AG09319 (cell line): Measurements from ENCODE around the gene RGMA.

Experiments
- DNase-seq: peaks from one replicate; pipeline ENCODE4 v3.0.0-alpha.2; 2010; ENCODE audit warnings: low read depth; ENCODE audit errors: extremely low read depth
- CTCF ChIP-seq: IDR thresholded peaks from 2 replicates; pipeline ENCODE4 v1.5.1; 2011; ENCODE audit warnings: low read depth, mild to moderate bottlenecking, inconsistent platforms, low read length, moderate library complexity

The RGMA gene

GRCh38 chr15:93046721-93047120, 42.3 kb downstream of the RGMA start:
- DNase-seq, result no peak
- TF ChIP-seq CTCF, result no peak

DNA sequence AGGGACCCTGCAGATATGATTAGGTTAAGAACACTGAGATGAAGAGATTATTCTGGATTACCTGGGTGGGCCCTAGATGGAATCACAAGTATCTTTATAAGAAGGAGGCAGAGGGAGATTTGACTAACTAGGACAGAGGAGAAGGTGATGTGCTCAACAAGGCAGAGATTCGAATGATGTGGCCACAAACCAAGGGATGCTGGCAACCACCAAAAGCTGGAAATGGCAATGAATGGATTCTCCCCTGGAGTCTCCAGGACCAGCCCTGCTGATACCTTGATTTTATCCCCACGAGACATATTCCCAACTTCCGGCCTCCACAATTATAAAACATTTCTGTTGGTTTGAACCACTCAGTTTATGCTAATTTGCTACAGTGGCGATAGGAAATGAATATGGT, 42.9 kb downstream of the RGMA start:
- DNase-seq, result no peak
- no peak for TF ChIP-seq CTCF

DNA sequence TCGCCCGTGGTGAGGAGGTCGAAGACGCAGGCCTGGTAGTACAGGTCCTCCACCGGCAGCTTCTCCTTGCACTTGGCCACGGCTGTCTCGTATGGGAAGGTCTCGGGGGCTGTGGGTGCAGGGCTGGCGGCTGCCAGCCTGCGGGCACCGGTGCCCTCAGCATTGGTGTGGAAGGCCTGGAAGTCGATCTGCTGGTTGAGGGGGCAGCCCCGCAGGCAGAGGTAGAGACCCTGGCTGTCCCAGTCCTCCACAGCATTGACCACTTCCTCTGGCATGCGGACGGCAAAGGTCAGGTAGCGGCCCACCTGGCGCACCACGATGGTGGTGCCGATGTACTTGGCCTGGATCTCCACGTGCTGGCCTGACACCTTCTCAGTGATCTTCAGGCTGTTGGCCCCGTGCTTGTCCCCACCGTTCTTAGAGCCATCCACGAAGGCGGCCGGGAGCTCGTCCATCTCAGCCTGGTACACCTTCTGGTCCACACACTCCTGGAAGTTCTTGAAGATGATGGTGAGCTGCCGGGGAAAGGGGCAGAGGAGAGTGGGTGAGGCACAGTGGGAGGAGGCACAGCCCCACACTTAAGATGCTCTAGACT, 43.7 kb downstream of the RGMA start:
- no peak for DNase-seq
- TF ChIP-seq CTCF, result no peak

GRCh38 chr15:93044301-93045190, 44.5 kb downstream of the RGMA start:
- DNase-seq, result no peak
- TF ChIP-seq CTCF, result no peak

DNA sequence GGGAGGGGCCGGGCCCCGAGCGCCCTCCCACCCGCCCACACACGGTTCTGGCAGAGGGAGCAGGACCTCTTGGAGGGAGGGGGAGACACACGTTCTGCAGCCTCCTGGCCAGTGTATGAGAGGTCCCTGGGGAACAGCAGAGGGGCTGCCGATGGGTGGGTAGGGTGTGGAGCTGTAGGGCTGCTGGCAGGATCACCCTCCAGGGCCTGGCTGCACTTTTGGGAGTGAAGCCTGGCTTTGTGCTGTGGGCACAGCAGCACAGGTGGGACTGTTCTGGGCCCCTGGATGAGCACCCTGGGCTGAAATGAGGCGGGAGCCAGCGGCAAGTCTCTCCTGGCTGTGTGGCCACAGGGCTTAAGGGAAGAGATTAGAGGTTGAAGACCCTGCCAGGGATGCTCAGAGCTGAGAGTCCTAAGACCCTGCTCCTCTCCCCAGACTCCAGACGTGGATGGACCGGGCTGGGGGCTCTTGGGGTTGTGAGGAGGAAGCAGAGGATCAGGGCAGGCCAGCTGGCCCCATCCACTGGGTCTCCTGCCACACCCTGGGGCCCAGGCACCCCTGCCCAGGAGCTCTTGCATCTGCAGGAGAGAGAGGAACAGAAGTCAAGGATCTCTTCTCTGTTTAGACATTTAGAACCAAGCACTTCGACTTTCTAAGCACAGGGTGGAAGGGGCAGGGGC, 45.2 kb downstream of the RGMA start:
- no peak for DNase-seq
- TF ChIP-seq CTCF, result no peak

- no peak for DNase-seq
- TF ChIP-seq CTCF, result no peak
Observed at GRCh38 chr15:93042691-93043378, 46.2 kb downstream of the RGMA start.
